NCI-H1048 (cell line): Measurements from ENCODE around the gene ARF5.

Source experiments
- DNase-seq: peaks from one replicate; lab custom pipeline; 2025; lab: John Stamatoyannopoulos, UW

The ARF5 gene

DNA sequence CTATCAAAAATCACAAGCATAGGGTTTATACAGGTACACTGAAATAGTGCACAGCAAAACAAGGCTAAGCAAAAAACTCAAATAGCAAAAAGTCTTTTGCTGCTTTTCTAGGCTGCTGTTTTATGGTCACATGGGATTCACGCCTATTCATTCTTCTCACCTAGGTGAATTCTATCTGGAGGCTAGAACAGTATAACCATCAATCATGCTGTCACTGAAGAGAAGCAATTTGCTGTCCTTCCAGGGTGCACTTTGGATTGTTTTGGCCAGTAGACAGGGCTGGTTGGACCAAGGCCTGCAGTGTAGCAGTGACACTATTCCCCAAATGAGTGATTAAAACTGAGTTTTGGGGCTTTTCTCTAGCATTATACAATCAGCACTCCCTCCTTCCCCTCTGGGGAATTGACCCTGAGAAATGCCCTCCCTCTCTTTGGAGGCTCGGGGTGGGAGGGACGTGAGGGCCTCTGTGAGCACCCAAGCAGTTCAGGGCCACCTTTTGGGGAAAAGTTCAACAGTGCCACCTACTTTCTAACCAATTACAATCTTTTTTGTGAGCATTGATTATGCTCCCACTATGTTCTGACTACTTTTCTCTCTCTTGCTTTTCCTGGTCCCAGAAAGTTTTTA, 47.6 kb downstream of the ARF5 start:
- DNase-seq: no peak

DNA sequence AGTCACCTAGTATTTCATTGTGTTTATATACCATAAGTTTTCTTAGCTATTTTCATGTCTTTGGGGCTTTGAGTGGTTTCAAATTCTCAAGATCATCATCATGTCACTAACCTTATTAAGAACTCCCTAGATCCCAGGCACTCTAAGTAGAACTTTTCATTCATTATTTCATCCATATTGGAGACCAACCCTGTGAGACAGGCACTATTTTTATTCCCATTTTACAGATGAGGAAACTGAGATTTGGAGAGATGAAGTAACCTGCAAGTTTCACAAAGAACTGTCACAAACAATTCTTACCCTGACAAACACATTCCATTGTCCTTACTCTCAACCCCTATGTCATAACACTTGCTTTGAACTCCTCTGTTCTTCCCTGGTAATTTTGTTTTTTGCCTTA, 50.0 kb downstream of the ARF5 start:
- DNase-seq: no peak
